ENCODE measurements around the gene RAB3C. TPM values are rescaled to one million over a fixed set of nuclear protein-coding genes. Genes with fewer than 3 reads are reported as not detected.

The RAB3C gene
- polyA plus RNA-seq, 1 donor (not counting 4 experiments of a cell fraction or from before 2014, with no cell fraction given), result not detected

GRCh38 chr5:58825441-58825840, 242.6 kb downstream of the RAB3C start:
- no peak for FAIRE-seq
- Histone ChIP-seq H3K36me3 (ENCODE audit: control insufficient read depth in 2 of 2, extremely low read depth in 1 of 2, insufficient read depth in 2 of 2, low read length in 2 of 2) (no peaks in the 10 kb centered on the region), H2AFZ (ENCODE audit: control insufficient read depth, low read length) (no peak overlapping the region), H3K4me3 (ENCODE audit: control insufficient read depth in 2 of 3, extremely low read depth in 1 of 3, insufficient read depth in 2 of 3, low read depth in 1 of 3, low read length in 3 of 3) (no peak overlapping the region), H3K9ac (ENCODE audit: control insufficient read depth, extremely low read depth, insufficient read depth, low read length) (no peak overlapping the region), H4K20me1 (ENCODE audit: control insufficient read depth, extremely low read depth, insufficient read depth, low read length) (no peaks in the 10 kb centered on the region), H3K9me3 (ENCODE audit: control insufficient read depth, low read depth, low read length) (no peaks in the 10 kb centered on the region), H3K27me3 (ENCODE audit: control insufficient read depth, extremely low read depth, insufficient read depth, low read length) (no peaks in the 10 kb centered on the region), H3K27ac (ENCODE audit: control insufficient read depth, insufficient read depth, low read length) (no peak overlapping the region), H3K4me1 (ENCODE audit: control insufficient read depth, extremely low read depth, insufficient read depth, low read length) (no peaks in the 10 kb centered on the region), H3K4me2 (ENCODE audit: control insufficient read depth, extremely low read depth, insufficient read depth, low read depth, low read length) (no peak overlapping the region), H3K79me2 (ENCODE audit: control insufficient read depth, insufficient read depth, low read length) (no peaks in the 10 kb centered on the region), H3K9me1 (ENCODE audit: control insufficient read depth, extremely low read depth, insufficient read depth, low read length) (no peaks in the 10 kb centered on the region)
- TF ChIP-seq CTCF (optimal IDR thresholded peaks at IDR 0.05 in 1 of 3, IDR thresholded peaks at IDR 0.05 in 1 of 3, conservative IDR thresholded peaks at IDR 0.05 in 1 of 3; ENCODE audit: extremely low read depth in 1 of 3, insufficient read depth in 2 of 3, low read length in 3 of 3) (no peak), EZH2 (IDR thresholded peaks at IDR 0.05; ENCODE audit: low read length) (no peak)
- no peak for DNase-seq (ENCODE audit: low read depth, low spot score)
- dilution Hi-C loops (cut with MboI; ENCODE audit: extremely low pct_ligation_motif_present, low sequenced_read_pairs), result no loop called here

- Histone ChIP-seq H3K79me2 (ENCODE audit: control insufficient read depth, insufficient read depth, low read length) (no peaks in the 10 kb centered on the region), H3K27ac (ENCODE audit: control insufficient read depth, insufficient read depth, low read length) (no peak overlapping the region), H3K4me3 (ENCODE audit: control insufficient read depth in 2 of 3, extremely low read depth in 1 of 3, insufficient read depth in 2 of 3, low read depth in 1 of 3, low read length in 3 of 3) (no peak overlapping the region), H3K36me3 (ENCODE audit: control insufficient read depth in 2 of 2, extremely low read depth in 1 of 2, insufficient read depth in 2 of 2, low read length in 2 of 2) (no peaks in the 10 kb centered on the region), H4K20me1 (ENCODE audit: control insufficient read depth, extremely low read depth, insufficient read depth, low read length) (no peaks in the 10 kb centered on the region), H3K9ac (ENCODE audit: control insufficient read depth, extremely low read depth, insufficient read depth, low read length) (no peak overlapping the region), H3K4me1 (ENCODE audit: control insufficient read depth, extremely low read depth, insufficient read depth, low read length) (no peaks in the 10 kb centered on the region), H2AFZ (ENCODE audit: control insufficient read depth, low read length) (no peak overlapping the region), H3K27me3 (ENCODE audit: control insufficient read depth, extremely low read depth, insufficient read depth, low read length) (no peaks in the 10 kb centered on the region), H3K9me3 (ENCODE audit: control insufficient read depth, low read depth, low read length) (no peaks in the 10 kb centered on the region), H3K9me1 (ENCODE audit: control insufficient read depth, extremely low read depth, insufficient read depth, low read length) (no peaks in the 10 kb centered on the region), H3K4me2 (ENCODE audit: control insufficient read depth, extremely low read depth, insufficient read depth, low read depth, low read length) (no peak overlapping the region)
- no peak for DNase-seq (ENCODE audit: low read depth, low spot score)
- TF ChIP-seq CTCF (optimal IDR thresholded peaks at IDR 0.05 in 1 of 3, IDR thresholded peaks at IDR 0.05 in 1 of 3, conservative IDR thresholded peaks at IDR 0.05 in 1 of 3; ENCODE audit: extremely low read depth in 1 of 3, insufficient read depth in 2 of 3, low read length in 3 of 3) (no peak), EZH2 (IDR thresholded peaks at IDR 0.05; ENCODE audit: low read length) (no peak)
- dilution Hi-C loops (cut with MboI; ENCODE audit: extremely low pct_ligation_motif_present, low sequenced_read_pairs), result no loop called here
- no peak for FAIRE-seq
Measured at GRCh38 chr5:58825899-58826298, 243.0 kb downstream of the RAB3C start.
